WTC11 (cell line): ENCODE measurements around the gene PDE4B. TPM values are rescaled to one million over a fixed set of nuclear protein-coding genes. Genes with fewer than 3 reads are reported as not detected.

Source experiments
- ATAC-seq: fragments of 200-7000 bp; cut with Tn5 transposase; 2 replicates; pipeline ENCODE4 v1.10.0; 2021; ENCODE audit warnings: mild to moderate bottlenecking, moderate library complexity
- CTCF ChIA-PET: fragments of 300-600 bp; sonication (Branson Sonifier 250); formaldehyde crosslinking; loops from one replicate; lab custom pipeline; 2021; ENCODE audit warnings: antibody characterized with exemption; lab: Charles Lee
- POLR2A ChIA-PET: fragments of 350-600 bp; sonication (Branson Sonifier 250); formaldehyde crosslinking; loops from one replicate; lab custom pipeline; 2021; ENCODE audit warnings: antibody characterized with exemption; lab: Charles Lee
- DNase-seq: peaks from one replicate; pipeline ENCODE4 v3.0.0; 2021; ENCODE audit warnings: low spot score
- H3K27ac Mint-ChIP-seq: 2 replicates; pipeline ENCODE4 v1.8.0; 2021; ENCODE audit warnings: mixed read lengths
- H3K27me3 Mint-ChIP-seq: 2 replicates; pipeline ENCODE4 v1.8.0; 2021; ENCODE audit warnings: low read depth, mild to moderate bottlenecking, moderate library complexity, mixed read lengths
- H3K36me3 Mint-ChIP-seq: 2 replicates; pipeline ENCODE4 v1.8.0; 2021; ENCODE audit warnings: mixed read lengths
- H3K4me1 Mint-ChIP-seq: 2 replicates; pipeline ENCODE4 v1.8.0; 2022; ENCODE audit warnings: mixed read lengths
- H3K4me3 Mint-ChIP-seq: 2 replicates; pipeline ENCODE4 v1.8.0; 2021; ENCODE audit warnings: mild to moderate bottlenecking, moderate library complexity, mixed read lengths
- H3K9me3 Mint-ChIP-seq: 2 replicates; pipeline ENCODE4 v1.8.0; 2021; ENCODE audit warnings: mixed read lengths
- CREM ChIP-seq: sonication (generic); formaldehyde crosslinking; IDR thresholded peaks from 2 replicates; pipeline ENCODE4 v1.8.1; 2022; ENCODE audit warnings: mild to moderate bottlenecking, missing genetic modification reagents, moderate library complexity
- FOXJ3 ChIP-seq: sonication (generic); formaldehyde crosslinking; IDR thresholded peaks from 2 replicates; pipeline ENCODE4 v1.9.0; 2021; ENCODE audit warnings: missing genetic modification reagents, mild to moderate bottlenecking, borderline replicate concordance
- MXD4 ChIP-seq: fragments of 250-450 bp; sonication (Bioruptor Pico); IDR thresholded peaks from 2 replicates; pipeline ENCODE4 v1.8.0; 2021; ENCODE audit warnings: mild to moderate bottlenecking, moderate library complexity, borderline replicate concordance
- RORB ChIP-seq: fragments of 250-450 bp; sonication (Bioruptor Pico); IDR thresholded peaks from 2 replicates; pipeline ENCODE4 v1.9.0; 2021; ENCODE audit warnings: mild to moderate bottlenecking
- TEAD1 ChIP-seq: sonication (generic); formaldehyde crosslinking; IDR thresholded peaks from 2 replicates; pipeline ENCODE4 v1.8.0; 2022; ENCODE audit warnings: mild to moderate bottlenecking, missing genetic modification reagents
- ZNF232 ChIP-seq: sonication (generic); formaldehyde crosslinking; IDR thresholded peaks from 2 replicates; pipeline ENCODE4 v1.8.0; 2022; ENCODE audit warnings: mild to moderate bottlenecking, missing genetic modification reagents
- total RNA-seq: library from RNA; stranded (reverse); gene quantifications from 3 replicates; pipeline ENCODE4 v1.2.3, GENCODE V29; 2021
- TF ChIP-seq, protein P1 (sequence below): sonication (generic); formaldehyde crosslinking; IDR thresholded peaks from 2 replicates; pipeline ENCODE4 v1.8.1; 2023; ENCODE audit warnings: mild to moderate bottlenecking, missing genetic modification reagents
- TF ChIP-seq, protein P2 (sequence below): sonication (generic); formaldehyde crosslinking; IDR thresholded peaks from 2 replicates; pipeline ENCODE4 v1.8.1; 2023; ENCODE audit warnings: mild to moderate bottlenecking, missing genetic modification reagents, borderline replicate concordance
- TF ChIP-seq, protein P3 (sequence below): fragments of 250-450 bp; sonication (Bioruptor Pico); IDR thresholded peaks from 2 replicates; pipeline ENCODE4 v1.9.0; 2021; ENCODE audit warnings: mild to moderate bottlenecking, borderline replicate concordance
- TF ChIP-seq, protein P4 (sequence below): fragments of 250-450 bp; sonication (Bioruptor Pico); IDR thresholded peaks from 2 replicates; pipeline ENCODE4 v1.9.0; 2021; ENCODE audit warnings: mild to moderate bottlenecking
- TF ChIP-seq, protein P5 (sequence below): sonication (generic); formaldehyde crosslinking; IDR thresholded peaks from 2 replicates; pipeline ENCODE4 v1.8.0; 2022; ENCODE audit warnings: missing genetic modification reagents
- TF ChIP-seq, protein P6 (sequence below): sonication (generic); formaldehyde crosslinking; IDR thresholded peaks from 2 replicates; pipeline ENCODE4 v1.8.1; 2022; ENCODE audit warnings: mild to moderate bottlenecking, moderate library complexity, missing genetic modification reagents

PDE4B gene
- total RNA-seq, 1 experiment from 2014 or later: 8.0 TPM

DNA sequence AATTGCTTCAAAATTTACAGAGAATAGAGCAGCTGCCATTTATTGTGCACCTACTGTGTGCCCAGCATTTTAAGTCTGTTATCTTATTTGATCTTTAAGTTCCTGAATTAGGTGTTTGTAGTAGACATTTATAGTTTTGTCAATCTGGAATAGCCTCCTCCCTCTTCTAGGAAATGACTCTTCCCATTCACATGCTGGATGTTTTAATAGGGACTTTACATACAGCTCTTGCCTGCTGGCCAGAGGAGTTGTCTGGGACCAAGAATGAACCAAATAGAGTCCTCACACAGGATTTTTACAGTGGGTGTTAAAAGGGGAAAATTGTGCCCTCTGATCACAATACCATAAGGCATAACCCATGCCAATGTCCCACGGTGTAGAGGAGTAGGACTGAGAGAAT is 367.1 kb downstream of the PDE4B start:
- no peak overlapping the region for H3K4me3 Mint-ChIP-seq
- ATAC-seq (no peak), DNase-seq (no peak)
- no peak for TF ChIP-seq ZNF232 (CRISPR knock-in tag)
- H3K36me3 Mint-ChIP-seq: no peaks in the 10 kb centered on the region
- CTCF ChIA-PET: no interaction called here
- no peaks in the 10 kb centered on the region for H3K9me3 Mint-ChIP-seq
- no peaks in the 10 kb centered on the region for H3K4me1 Mint-ChIP-seq
- POLR2A ChIA-PET: no interaction called here
- no peak overlapping the region for H3K27ac Mint-ChIP-seq
- H3K27me3 Mint-ChIP-seq: no peaks in the 10 kb centered on the region

DNA sequence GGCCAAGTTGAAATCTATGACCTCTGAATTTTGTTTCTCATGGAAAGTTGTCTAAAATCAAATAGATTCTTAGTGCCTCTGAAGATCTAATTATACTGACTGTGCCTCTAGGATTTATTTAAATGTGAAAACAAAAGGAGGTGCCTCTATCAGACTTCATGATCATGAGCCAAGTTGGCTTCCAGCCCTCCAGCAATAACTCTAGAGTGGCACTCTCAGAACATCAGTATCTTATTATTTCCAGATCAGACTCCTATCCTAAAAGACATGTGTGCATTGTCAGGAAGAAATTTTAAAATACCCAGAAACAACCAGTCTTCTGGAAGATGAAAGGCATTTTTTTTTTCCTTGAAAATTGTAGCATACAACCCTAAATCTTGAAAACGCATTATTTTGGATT is 368.0 kb downstream of the PDE4B start:
- Mint-ChIP-seq H3K9me3 (0 out of 2 replicates have a peak, but pooled peaks cover under 1% of the 10 kb centered on the region), H3K27me3 (no peaks in the 10 kb centered on the region), H3K36me3 (no peaks in the 10 kb centered on the region), H3K4me3 (no peak overlapping the region), H3K27ac (no peak overlapping the region), H3K4me1 (no peaks in the 10 kb centered on the region)
- POLR2A ChIA-PET: no interaction called here
- TF ChIP-seq, protein P1, sequence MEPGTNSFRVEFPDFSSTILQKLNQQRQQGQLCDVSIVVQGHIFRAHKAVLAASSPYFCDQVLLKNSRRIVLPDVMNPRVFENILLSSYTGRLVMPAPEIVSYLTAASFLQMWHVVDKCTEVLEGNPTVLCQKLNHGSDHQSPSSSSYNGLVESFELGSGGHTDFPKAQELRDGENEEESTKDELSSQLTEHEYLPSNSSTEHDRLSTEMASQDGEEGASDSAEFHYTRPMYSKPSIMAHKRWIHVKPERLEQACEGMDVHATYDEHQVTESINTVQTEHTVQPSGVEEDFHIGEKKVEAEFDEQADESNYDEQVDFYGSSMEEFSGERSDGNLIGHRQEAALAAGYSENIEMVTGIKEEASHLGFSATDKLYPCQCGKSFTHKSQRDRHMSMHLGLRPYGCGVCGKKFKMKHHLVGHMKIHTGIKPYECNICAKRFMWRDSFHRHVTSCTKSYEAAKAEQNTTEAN (CRISPR knock-in tag): no peak
- TF ChIP-seq, protein P2, sequence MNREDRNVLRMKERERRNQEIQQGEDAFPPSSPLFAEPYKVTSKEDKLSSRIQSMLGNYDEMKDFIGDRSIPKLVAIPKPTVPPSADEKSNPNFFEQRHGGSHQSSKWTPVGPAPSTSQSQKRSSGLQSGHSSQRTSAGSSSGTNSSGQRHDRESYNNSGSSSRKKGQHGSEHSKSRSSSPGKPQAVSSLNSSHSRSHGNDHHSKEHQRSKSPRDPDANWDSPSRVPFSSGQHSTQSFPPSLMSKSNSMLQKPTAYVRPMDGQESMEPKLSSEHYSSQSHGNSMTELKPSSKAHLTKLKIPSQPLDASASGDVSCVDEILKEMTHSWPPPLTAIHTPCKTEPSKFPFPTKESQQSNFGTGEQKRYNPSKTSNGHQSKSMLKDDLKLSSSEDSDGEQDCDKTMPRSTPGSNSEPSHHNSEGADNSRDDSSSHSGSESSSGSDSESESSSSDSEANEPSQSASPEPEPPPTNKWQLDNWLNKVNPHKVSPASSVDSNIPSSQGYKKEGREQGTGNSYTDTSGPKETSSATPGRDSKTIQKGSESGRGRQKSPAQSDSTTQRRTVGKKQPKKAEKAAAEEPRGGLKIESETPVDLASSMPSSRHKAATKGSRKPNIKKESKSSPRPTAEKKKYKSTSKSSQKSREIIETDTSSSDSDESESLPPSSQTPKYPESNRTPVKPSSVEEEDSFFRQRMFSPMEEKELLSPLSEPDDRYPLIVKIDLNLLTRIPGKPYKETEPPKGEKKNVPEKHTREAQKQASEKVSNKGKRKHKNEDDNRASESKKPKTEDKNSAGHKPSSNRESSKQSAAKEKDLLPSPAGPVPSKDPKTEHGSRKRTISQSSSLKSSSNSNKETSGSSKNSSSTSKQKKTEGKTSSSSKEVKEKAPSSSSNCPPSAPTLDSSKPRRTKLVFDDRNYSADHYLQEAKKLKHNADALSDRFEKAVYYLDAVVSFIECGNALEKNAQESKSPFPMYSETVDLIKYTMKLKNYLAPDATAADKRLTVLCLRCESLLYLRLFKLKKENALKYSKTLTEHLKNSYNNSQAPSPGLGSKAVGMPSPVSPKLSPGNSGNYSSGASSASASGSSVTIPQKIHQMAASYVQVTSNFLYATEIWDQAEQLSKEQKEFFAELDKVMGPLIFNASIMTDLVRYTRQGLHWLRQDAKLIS (CRISPR knock-in tag): no peak
- TF ChIP-seq, protein P3, sequence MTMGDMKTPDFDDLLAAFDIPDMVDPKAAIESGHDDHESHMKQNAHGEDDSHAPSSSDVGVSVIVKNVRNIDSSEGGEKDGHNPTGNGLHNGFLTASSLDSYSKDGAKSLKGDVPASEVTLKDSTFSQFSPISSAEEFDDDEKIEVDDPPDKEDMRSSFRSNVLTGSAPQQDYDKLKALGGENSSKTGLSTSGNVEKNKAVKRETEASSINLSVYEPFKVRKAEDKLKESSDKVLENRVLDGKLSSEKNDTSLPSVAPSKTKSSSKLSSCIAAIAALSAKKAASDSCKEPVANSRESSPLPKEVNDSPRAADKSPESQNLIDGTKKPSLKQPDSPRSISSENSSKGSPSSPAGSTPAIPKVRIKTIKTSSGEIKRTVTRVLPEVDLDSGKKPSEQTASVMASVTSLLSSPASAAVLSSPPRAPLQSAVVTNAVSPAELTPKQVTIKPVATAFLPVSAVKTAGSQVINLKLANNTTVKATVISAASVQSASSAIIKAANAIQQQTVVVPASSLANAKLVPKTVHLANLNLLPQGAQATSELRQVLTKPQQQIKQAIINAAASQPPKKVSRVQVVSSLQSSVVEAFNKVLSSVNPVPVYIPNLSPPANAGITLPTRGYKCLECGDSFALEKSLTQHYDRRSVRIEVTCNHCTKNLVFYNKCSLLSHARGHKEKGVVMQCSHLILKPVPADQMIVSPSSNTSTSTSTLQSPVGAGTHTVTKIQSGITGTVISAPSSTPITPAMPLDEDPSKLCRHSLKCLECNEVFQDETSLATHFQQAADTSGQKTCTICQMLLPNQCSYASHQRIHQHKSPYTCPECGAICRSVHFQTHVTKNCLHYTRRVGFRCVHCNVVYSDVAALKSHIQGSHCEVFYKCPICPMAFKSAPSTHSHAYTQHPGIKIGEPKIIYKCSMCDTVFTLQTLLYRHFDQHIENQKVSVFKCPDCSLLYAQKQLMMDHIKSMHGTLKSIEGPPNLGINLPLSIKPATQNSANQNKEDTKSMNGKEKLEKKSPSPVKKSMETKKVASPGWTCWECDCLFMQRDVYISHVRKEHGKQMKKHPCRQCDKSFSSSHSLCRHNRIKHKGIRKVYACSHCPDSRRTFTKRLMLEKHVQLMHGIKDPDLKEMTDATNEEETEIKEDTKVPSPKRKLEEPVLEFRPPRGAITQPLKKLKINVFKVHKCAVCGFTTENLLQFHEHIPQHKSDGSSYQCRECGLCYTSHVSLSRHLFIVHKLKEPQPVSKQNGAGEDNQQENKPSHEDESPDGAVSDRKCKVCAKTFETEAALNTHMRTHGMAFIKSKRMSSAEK (CRISPR knock-in tag): no peak
- TF ChIP-seq, protein P4, sequence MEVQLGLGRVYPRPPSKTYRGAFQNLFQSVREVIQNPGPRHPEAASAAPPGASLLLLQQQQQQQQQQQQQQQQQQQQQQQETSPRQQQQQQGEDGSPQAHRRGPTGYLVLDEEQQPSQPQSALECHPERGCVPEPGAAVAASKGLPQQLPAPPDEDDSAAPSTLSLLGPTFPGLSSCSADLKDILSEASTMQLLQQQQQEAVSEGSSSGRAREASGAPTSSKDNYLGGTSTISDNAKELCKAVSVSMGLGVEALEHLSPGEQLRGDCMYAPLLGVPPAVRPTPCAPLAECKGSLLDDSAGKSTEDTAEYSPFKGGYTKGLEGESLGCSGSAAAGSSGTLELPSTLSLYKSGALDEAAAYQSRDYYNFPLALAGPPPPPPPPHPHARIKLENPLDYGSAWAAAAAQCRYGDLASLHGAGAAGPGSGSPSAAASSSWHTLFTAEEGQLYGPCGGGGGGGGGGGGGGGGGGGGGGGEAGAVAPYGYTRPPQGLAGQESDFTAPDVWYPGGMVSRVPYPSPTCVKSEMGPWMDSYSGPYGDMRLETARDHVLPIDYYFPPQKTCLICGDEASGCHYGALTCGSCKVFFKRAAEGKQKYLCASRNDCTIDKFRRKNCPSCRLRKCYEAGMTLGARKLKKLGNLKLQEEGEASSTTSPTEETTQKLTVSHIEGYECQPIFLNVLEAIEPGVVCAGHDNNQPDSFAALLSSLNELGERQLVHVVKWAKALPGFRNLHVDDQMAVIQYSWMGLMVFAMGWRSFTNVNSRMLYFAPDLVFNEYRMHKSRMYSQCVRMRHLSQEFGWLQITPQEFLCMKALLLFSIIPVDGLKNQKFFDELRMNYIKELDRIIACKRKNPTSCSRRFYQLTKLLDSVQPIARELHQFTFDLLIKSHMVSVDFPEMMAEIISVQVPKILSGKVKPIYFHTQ (CRISPR knock-in tag): no peak
- TF ChIP-seq TEAD1 (CRISPR knock-in tag) (no peak), CREM (CRISPR knock-in tag) (no peak), RORB (CRISPR knock-in tag) (no peak), FOXJ3 (CRISPR knock-in tag) (no peak), MXD4 (CRISPR knock-in tag) (no peak)
- TF ChIP-seq, protein P5, sequence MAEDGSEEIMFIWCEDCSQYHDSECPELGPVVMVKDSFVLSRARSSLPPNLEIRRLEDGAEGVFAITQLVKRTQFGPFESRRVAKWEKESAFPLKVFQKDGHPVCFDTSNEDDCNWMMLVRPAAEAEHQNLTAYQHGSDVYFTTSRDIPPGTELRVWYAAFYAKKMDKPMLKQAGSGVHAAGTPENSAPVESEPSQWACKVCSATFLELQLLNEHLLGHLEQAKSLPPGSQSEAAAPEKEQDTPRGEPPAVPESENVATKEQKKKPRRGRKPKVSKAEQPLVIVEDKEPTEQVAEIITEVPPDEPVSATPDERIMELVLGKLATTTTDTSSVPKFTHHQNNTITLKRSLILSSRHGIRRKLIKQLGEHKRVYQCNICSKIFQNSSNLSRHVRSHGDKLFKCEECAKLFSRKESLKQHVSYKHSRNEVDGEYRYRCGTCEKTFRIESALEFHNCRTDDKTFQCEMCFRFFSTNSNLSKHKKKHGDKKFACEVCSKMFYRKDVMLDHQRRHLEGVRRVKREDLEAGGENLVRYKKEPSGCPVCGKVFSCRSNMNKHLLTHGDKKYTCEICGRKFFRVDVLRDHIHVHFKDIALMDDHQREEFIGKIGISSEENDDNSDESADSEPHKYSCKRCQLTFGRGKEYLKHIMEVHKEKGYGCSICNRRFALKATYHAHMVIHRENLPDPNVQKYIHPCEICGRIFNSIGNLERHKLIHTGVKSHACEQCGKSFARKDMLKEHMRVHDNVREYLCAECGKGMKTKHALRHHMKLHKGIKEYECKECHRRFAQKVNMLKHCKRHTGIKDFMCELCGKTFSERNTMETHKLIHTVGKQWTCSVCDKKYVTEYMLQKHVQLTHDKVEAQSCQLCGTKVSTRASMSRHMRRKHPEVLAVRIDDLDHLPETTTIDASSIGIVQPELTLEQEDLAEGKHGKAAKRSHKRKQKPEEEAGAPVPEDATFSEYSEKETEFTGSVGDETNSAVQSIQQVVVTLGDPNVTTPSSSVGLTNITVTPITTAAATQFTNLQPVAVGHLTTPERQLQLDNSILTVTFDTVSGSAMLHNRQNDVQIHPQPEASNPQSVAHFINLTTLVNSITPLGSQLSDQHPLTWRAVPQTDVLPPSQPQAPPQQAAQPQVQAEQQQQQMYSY (CRISPR knock-in tag): no peak
- TF ChIP-seq, protein P6, sequence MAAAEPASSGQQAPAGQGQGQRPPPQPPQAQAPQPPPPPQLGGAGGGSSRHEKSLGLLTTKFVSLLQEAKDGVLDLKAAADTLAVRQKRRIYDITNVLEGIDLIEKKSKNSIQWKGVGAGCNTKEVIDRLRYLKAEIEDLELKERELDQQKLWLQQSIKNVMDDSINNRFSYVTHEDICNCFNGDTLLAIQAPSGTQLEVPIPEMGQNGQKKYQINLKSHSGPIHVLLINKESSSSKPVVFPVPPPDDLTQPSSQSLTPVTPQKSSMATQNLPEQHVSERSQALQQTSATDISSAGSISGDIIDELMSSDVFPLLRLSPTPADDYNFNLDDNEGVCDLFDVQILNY (CRISPR knock-in tag): no peak
- ATAC-seq: no peak
- no peak for DNase-seq
- CTCF ChIA-PET: no interaction called here
